Measurements from ENCODE around the gene PREB. TPM values are rescaled to one million over a fixed set of nuclear protein-coding genes. Genes with fewer than 3 reads are reported as not detected.

Gene PREB
- total RNA-seq, 2 experiments from 2014 or later = 96.8 to 113 TPM

DNA sequence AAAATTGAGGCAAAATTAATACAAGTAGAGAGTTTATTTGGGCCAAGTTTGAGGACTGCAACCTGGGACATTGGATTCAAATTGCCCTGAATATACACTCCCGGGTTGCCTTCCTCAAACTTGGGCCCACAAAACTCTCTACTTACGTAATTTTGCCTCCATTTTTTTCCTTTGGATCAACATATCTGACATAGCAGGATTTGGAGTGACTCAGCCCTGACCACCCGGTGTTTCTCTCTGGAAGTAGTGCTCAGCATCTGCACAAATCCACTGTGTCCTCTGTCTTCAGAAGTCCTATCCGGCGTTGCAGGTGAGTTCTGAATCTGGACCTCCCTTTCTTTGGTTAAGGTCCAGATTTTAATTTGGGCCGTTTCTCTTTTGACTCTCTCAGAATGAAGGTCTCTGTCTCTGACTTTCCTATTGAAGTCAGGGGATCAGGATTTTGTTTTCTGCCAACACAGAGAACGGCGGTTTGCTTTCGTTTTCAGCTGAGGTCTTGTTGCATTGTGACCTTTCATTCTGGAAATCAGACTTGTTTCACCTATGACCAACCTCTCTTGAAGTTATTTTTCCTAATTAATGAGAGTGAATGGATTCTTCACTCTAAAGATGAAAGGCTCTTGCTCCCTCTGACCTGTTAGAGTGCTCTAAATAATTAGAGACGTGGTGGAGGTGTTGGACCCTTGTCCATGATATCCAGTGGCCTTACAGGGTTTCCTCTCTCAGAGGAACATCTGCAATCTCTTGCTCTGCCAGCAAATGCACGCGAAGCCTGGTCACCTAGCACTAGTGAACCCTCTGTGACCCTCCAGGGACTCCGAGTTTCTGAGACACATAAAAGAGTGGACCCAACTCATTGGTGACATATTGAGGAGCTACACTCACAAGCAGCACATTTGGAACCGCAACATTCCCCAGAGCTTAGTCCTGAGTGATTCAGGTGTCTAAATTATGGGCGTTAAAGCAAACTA is 28.0 kb upstream of the PREB start:
- H2AFZ ChIP-seq (ENCODE audit: low read length) = peak overlapping the region; percentile 23; the same call in 1 of the 2 replicates
- H3K4me1 ChIP-seq (ENCODE audit: insufficient read depth, low read length, poor library complexity, severe bottlenecking) = peaks cover 56% of the 10 kb centered on the region
- no TSS peak for BruUV-seq (replicated peaks)
- no peak for TF ChIP-seq EZH2phosphoT487 (IDR thresholded peaks at IDR 0.05; ENCODE audit: borderline replicate concordance, low read depth, low read length)
- no peak for TF ChIP-seq CTCF (conservative IDR thresholded peaks at IDR 0.05; ENCODE audit: low read length)
- H3K9me2 ChIP-seq (ENCODE audit: insufficient read depth, low read length) = no peaks in the 10 kb centered on the region
- H3K27ac ChIP-seq (ENCODE audit: low read depth, low read length, poor library complexity, severe bottlenecking) = peak overlapping the region; percentile 86
- no peak overlapping the region for H3K4me3 ChIP-seq (ENCODE audit: low read depth, low read length, poor library complexity, severe bottlenecking)
- no peak overlapping the region for H3K4me2 ChIP-seq (ENCODE audit: low read length)
- H3K9me3 ChIP-seq (ENCODE audit: low read length) = peaks cover 22% of the 10 kb centered on the region; the same call in 1 of the 2 replicates
- CTCF ChIA-PET (ENCODE audit: unreplicated experiment) = no interaction called here
- H3K36me3 ChIP-seq (ENCODE audit: insufficient read depth, low read length) = peaks cover 9% of the 10 kb centered on the region; the same call in 1 of the 2 replicates
- intact Hi-C loops (cut with micrococcal nuclease; ENCODE audit: unreplicated experiment) = no loop called here
- no peak for DNase-seq (ENCODE audit: low spot score)
- POLR2A ChIA-PET = interaction anchor here (0.5 to 0.7 kb wide), 2 partner anchors 28 to 217 kb away, joined by 3 read pairs; no protein-coding TSS in a partner anchor
- H3K79me2 ChIP-seq (ENCODE audit: insufficient read depth, low read depth, low read length) = no peaks in the 10 kb centered on the region
- no peaks in the 10 kb centered on the region for H4K20me1 ChIP-seq (ENCODE audit: insufficient read depth, low read length)

DNA sequence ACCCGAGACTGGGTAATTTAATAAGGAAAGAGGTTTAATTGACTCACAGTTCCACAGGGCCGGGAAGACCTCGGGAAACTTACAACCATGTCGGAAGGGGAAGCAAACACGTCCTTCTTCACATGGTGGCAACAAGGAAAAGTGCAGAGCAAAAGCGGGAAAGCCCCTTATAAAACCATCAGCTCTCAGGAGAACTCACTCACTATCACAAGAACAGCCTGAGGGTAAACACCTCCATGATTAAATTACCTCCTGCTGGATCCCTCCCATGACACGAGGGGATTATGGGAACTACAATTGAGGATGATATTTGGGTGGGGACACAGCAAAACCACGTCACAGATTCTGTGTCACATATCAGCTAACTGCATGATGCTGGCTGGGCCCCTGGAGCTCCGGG is 25.8 kb upstream of the PREB start:
- H3K9me2 ChIP-seq (ENCODE audit: insufficient read depth, low read length) = no peaks in the 10 kb centered on the region
- intact Hi-C loops (cut with micrococcal nuclease; ENCODE audit: unreplicated experiment) = no loop called here
- peaks cover 43% of the 10 kb centered on the region for H3K4me1 ChIP-seq (ENCODE audit: insufficient read depth, low read length, poor library complexity, severe bottlenecking)
- H3K27ac ChIP-seq (ENCODE audit: low read depth, low read length, poor library complexity, severe bottlenecking) = no peak overlapping the region
- no TSS peak for BruUV-seq (replicated peaks)
- H3K4me2 ChIP-seq (ENCODE audit: low read length) = no peak overlapping the region
- no peak overlapping the region for H3K4me3 ChIP-seq (ENCODE audit: low read depth, low read length, poor library complexity, severe bottlenecking)
- H3K79me2 ChIP-seq (ENCODE audit: insufficient read depth, low read depth, low read length) = no peaks in the 10 kb centered on the region
- POLR2A ChIA-PET = interaction anchor here (1.7 kb wide), 1 partner anchor 11 kb away, joined by 4 read pairs; the partner anchor contains the start of gene TCF23
- TF ChIP-seq EZH2phosphoT487 (IDR thresholded peaks at IDR 0.05; ENCODE audit: borderline replicate concordance, low read depth, low read length) (no peak), CTCF (conservative IDR thresholded peaks at IDR 0.05; ENCODE audit: low read length) (no peak)
- peaks cover 5% of the 10 kb centered on the region; the same call in 1 of the 2 replicates for H3K36me3 ChIP-seq (ENCODE audit: insufficient read depth, low read length)
- no peaks in the 10 kb centered on the region for H4K20me1 ChIP-seq (ENCODE audit: insufficient read depth, low read length)
- peaks cover 13% of the 10 kb centered on the region; the same call in 1 of the 2 replicates for H3K9me3 ChIP-seq (ENCODE audit: low read length)
- CTCF ChIA-PET (ENCODE audit: unreplicated experiment) = no interaction called here
- no peak for DNase-seq (ENCODE audit: low spot score)
- no peak overlapping the region for H2AFZ ChIP-seq (ENCODE audit: low read length)
